ENCODE results near the gene LAMB4. TPM values are rescaled to one million over a fixed set of nuclear protein-coding genes. Genes with fewer than 3 reads are reported as not detected.

The LAMB4 gene
- total and polyA plus RNA-seq, 8 donors = 0.22 to 0.78 (median 0.50) TPM

GRCh38 chr7:108009873-108010272 is 120.3 kb downstream of the LAMB4 start:
- no peak for TF ChIP-seq CTCF (IDR thresholded peaks at IDR 0.05)
- DNase-seq (no peak), ATAC-seq (no peak), FAIRE-seq (no peak)
- Histone ChIP-seq H3K36me3 (no peaks in the 10 kb centered on the region), H3K27ac (peak overlapping the region in 1 of 4 donors; percentile 47), H3K4me3 (no peak overlapping the region), H3K9me3 (no peaks in the 10 kb centered on the region), H3K27me3 (no peaks in the 10 kb centered on the region), H3K4me1 (peaks cover 11 to 45% (median 38%) of the 10 kb centered on the region in 3 donors)
- intact Hi-C loops (cut with DNase I) = no loop called here
- 83 to 84% methylated on average over 4 of the region's 4 CpGs for WGBS, 2 donors

- FAIRE-seq = no peak
- intact Hi-C loops (cut with DNase I) = no loop called here
Observed at GRCh38 chr7:108008827-108009226, 121.3 kb downstream of the LAMB4 start.

GRCh38 chr7:108008240-108008639 is 121.9 kb downstream of the LAMB4 start:
- ATAC-seq (no peak), DNase-seq (no peak), FAIRE-seq (no peak)
- intact Hi-C loops (cut with DNase I) = no loop called here
- Histone ChIP-seq H3K36me3 (no peaks in the 10 kb centered on the region), H3K4me1 (peaks cover 11 to 46% (median 43%) of the 10 kb centered on the region in 3 donors), H3K27ac (no peak overlapping the region), H3K4me3 (no peak overlapping the region), H3K9me3 (no peaks in the 10 kb centered on the region), H3K27me3 (no peaks in the 10 kb centered on the region)
- WGBS, 2 donors = 89 to 91% methylated on average over 4 of the region's 4 CpGs
- TF ChIP-seq CTCF (IDR thresholded peaks at IDR 0.05) = no peak

More at GRCh38 chr7:108008827-108009226, 121.3 kb downstream of the LAMB4 start:
- no peaks in the 10 kb centered on the region for H3K36me3 ChIP-seq
- TF ChIP-seq CTCF (IDR thresholded peaks at IDR 0.05) = no peak
- peaks cover 11 to 46% (median 43%) of the 10 kb centered on the region in 3 donors for H3K4me1 ChIP-seq
- H3K4me3 ChIP-seq = no peak overlapping the region
- no peaks in the 10 kb centered on the region for H3K27me3 ChIP-seq
- ATAC-seq (no peak), DNase-seq (no peak)
- H3K27ac ChIP-seq = no peak overlapping the region
- no peaks in the 10 kb centered on the region for H3K9me3 ChIP-seq

- Histone ChIP-seq H3K9me3 (no peaks in the 10 kb centered on the region), H3K4me3 (no peak overlapping the region), H3K36me3 (no peaks in the 10 kb centered on the region), H3K27ac (no peak overlapping the region), H3K27me3 (no peaks in the 10 kb centered on the region), H3K4me1 (peaks cover 11 to 41% (median 40%) of the 10 kb centered on the region in 3 donors)
- TF ChIP-seq CTCF (IDR thresholded peaks at IDR 0.05) = no peak
- WGBS, 2 donors = 42 to 46% methylated on average over 3 of the region's 3 CpGs
- DNase-seq (no peak), ATAC-seq (no peak), FAIRE-seq (no peak)
- intact Hi-C loops (cut with DNase I) = no loop called here
Observed at GRCh38 chr7:108007762-108008161, 122.4 kb downstream of the LAMB4 start.

- intact Hi-C loops (cut with DNase I) = no loop called here
Observed at GRCh38 chr7:108007261-108007660, 122.9 kb downstream of the LAMB4 start.

More at GRCh38 chr7:108007261-108007660, 122.9 kb downstream of the LAMB4 start:
- Histone ChIP-seq H3K27ac (no peak overlapping the region), H3K36me3 (no peaks in the 10 kb centered on the region), H3K4me1 (peaks cover 11 to 38% (median 37%) of the 10 kb centered on the region in 3 donors), H3K9me3 (no peaks in the 10 kb centered on the region), H3K4me3 (no peak overlapping the region), H3K27me3 (no peaks in the 10 kb centered on the region)
- TF ChIP-seq CTCF (IDR thresholded peaks at IDR 0.05) = no peak
- no peak for DNase-seq
- WGBS, 2 donors = 54% methylated on average over 3 of the region's 3 CpGs
- FAIRE-seq = no peak
- ATAC-seq = no peak

Data from pancreas (tissue), 10 donors.